NT2/D1 (cell line): ENCODE results near the gene RICTOR.

Source experiments
- DNase-seq: peaks from one replicate; pipeline ENCODE4 v3.0.0-alpha.2; 2011; ENCODE audit warnings: low read depth, low spot score
- H3K27me3 ChIP-seq: 2 replicates; pipeline ENCODE4 v1.6.0; 2011; ENCODE audit warnings: mild to moderate bottlenecking; ENCODE audit not compliant: insufficient read length, insufficient read depth
- H3K36me3 ChIP-seq: 2 replicates; pipeline ENCODE4 v1.6.1; 2011; ENCODE audit warnings: mild to moderate bottlenecking, low read length, mixed read lengths; ENCODE audit not compliant: insufficient read depth, insufficient read length
- H3K4me1 ChIP-seq: 2 replicates; pipeline ENCODE4 v1.5.1; 2011; ENCODE audit not compliant: insufficient read depth, insufficient read length
- H3K4me3 ChIP-seq: 2 replicates; pipeline ENCODE4 v1.5.1; 2011; ENCODE audit warnings: low read depth; ENCODE audit not compliant: insufficient read length
- H3K9ac ChIP-seq: 2 replicates; pipeline ENCODE4 v1.6.0; 2011; ENCODE audit warnings: low read depth; ENCODE audit not compliant: insufficient read length
- H3K9me3 ChIP-seq: 2 replicates; pipeline ENCODE4 v1.5.1; 2011; ENCODE audit warnings: mild to moderate bottlenecking, low read length; ENCODE audit not compliant: insufficient read depth
- SUZ12 ChIP-seq: IDR thresholded peaks from 2 replicates; pipeline ENCODE4 v1.6.1; 2011; ENCODE audit not compliant: insufficient read length, insufficient read depth; ENCODE audit errors: extremely low read depth
- YY1 ChIP-seq: IDR thresholded peaks from 2 replicates; pipeline ENCODE4 v1.6.1; 2011; ENCODE audit not compliant: insufficient read length, insufficient read depth
- ZNF274 ChIP-seq: IDR thresholded peaks from 2 replicates; pipeline ENCODE4 v1.6.1; 2011; ENCODE audit warnings: mild to moderate bottlenecking, low read depth, low read length

RICTOR gene

DNA sequence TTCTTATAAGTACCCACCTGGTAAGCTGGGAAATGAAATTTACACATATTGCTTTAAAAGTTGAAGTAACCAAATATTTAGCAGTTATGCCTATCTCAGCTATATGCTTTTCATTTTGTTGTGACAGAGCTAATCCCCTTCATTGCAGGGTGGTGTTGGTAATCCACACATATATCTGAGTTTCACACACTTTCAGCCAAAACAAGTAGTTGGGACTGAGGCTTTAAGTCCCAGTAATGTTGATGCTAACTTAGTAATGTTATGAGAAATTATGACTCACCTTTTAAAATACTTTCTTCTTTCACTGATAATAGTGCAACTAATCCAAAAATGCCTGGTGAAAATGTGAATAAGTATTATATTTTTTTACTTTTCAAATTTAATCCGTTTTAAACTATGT is 19.2 kb upstream of the RICTOR start:
- no peaks in the 10 kb centered on the region for H3K27me3 ChIP-seq
- H3K4me3 ChIP-seq = no peak overlapping the region
- H3K4me1 ChIP-seq = no peaks in the 10 kb centered on the region
- H3K9ac ChIP-seq = no peak overlapping the region
- no peak for TF ChIP-seq YY1
- TF ChIP-seq ZNF274 = no peak
- no peak for TF ChIP-seq SUZ12
- DNase-seq = no peak
- H3K9me3 ChIP-seq = no peaks in the 10 kb centered on the region
- no peaks in the 10 kb centered on the region for H3K36me3 ChIP-seq

DNA sequence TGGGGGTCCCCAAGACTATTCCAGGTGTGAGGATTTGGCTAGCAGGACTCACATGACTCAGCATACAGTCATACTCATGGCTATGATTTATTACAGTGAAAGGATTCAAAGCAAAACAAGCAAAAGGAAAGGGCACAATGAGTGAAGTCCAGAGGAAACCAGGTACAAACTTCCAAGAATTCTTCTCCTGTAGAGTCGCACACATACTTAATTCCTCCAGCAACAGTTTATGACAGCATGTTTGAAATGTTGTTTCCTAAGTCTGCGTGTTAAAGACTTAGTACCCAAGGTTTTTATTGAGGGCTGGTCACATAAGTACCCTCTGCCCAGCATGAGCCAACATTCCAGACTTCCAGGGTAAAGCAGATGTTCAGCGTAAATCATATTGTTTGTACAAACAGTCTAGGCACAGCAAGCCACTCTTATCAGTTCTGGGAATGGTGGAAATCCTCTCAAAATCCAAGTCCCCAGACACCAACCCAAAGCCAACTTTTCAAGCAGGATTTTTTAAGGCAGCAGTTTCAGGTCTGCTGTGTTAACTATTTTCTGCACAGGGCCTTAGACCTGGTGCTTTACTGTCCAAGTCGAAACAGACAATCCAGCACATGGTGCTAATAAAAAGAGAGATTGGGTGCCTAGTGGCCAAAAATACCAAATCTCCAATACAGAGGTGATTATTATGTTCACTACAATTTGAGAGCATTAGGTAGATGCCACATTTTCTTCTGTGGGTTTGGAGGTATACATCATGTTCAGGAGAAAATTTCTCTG is 18.6 kb upstream of the RICTOR start:
- Histone ChIP-seq H3K4me3 (no peak overlapping the region), H3K4me1 (no peaks in the 10 kb centered on the region), H3K36me3 (no peaks in the 10 kb centered on the region), H3K9me3 (no peaks in the 10 kb centered on the region), H3K9ac (no peak overlapping the region), H3K27me3 (no peaks in the 10 kb centered on the region)
- TF ChIP-seq YY1 (no peak), ZNF274 (no peak), SUZ12 (no peak)
- DNase-seq = no peak

DNA sequence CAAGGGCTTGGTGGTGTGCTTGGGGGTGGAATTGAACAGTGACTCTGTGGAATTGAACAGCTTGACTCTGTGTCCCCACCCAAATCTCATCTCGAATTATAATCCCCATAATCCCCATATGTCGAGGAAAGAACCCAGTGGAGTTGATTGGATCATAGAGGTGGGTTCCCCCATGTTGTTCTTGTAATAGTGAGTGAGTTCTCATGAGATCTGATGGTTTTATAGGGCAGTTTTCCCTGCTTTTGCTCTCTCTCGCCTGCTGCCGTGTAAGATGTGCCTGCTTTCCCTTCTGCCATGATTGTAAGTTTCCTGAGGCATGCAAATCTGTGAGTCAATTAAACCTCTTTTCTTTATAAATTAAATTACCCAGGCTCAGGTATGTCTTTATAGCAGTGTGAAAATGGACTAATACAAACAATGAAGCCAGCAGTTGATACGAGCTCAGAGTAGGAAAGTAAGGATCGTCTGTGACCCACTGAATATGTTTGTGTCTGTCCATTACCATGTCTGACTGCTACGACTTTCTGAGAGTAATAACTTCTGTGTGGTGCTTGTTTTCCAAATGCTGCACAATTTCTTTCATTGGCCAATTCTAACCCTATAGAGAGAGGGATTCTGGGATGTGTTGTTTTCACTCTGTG is 17.9 kb upstream of the RICTOR start:
- no peaks in the 10 kb centered on the region for H3K27me3 ChIP-seq
- no peaks in the 10 kb centered on the region for H3K4me1 ChIP-seq
- TF ChIP-seq YY1 (no peak), ZNF274 (no peak), SUZ12 (no peak)
- no peak for DNase-seq
- H3K9me3 ChIP-seq = no peaks in the 10 kb centered on the region
- no peaks in the 10 kb centered on the region for H3K36me3 ChIP-seq
- H3K9ac ChIP-seq = no peak overlapping the region
- H3K4me3 ChIP-seq = no peak overlapping the region

DNA sequence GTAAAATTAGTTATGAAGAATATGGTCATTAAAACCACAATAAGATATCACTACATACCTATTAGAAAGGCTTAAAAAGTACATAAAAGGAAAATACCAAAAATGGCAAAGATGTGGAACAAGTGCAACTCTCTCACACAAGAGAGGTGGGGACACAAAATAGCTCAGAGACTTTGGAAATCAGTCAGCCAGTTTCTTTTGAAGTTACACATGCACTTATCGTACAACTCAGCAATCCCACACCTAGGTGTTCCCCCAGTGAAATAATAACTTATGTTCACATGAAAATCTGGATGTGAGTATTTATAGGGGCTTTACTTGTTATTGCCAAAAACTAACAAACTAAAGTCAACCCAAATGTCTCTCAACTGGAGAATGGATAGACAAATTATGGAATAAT is 9.8 kb upstream of the RICTOR start:
- Histone ChIP-seq H3K27me3 (no peaks in the 10 kb centered on the region), H3K4me3 (no peak overlapping the region), H3K9me3 (no peaks in the 10 kb centered on the region), H3K36me3 (no peaks in the 10 kb centered on the region), H3K9ac (no peak overlapping the region), H3K4me1 (no peaks in the 10 kb centered on the region)
- DNase-seq = no peak
- TF ChIP-seq SUZ12 (no peak), ZNF274 (no peak), YY1 (no peak)

DNA sequence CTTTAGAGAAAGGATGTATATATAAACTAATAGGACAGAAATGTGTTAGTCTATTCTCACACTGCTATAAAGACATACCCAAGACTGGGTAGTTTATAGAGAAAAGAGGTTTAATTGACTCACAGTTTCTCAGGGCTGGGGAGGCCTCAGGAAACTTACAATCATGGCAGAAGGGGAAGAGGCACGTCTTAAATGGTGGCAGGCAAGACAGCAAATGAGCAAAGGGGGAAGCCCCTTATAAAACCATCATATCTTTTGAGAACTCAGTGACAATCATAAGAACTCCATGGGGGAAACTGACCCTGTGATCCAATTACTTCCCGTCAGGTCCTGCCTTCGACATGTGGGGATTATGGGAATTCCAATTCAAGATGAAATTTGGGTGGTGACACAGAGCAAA is 8.8 kb upstream of the RICTOR start:
- TF ChIP-seq SUZ12 = no peak
- TF ChIP-seq YY1 = no peak
- no peak for TF ChIP-seq ZNF274
- no peaks in the 10 kb centered on the region for H3K27me3 ChIP-seq
- H3K36me3 ChIP-seq = no peaks in the 10 kb centered on the region
- no peaks in the 10 kb centered on the region for H3K9me3 ChIP-seq
- H3K4me1 ChIP-seq = no peaks in the 10 kb centered on the region
- no peak for DNase-seq
- H3K9ac ChIP-seq = no peak overlapping the region
- no peak overlapping the region for H3K4me3 ChIP-seq

DNA sequence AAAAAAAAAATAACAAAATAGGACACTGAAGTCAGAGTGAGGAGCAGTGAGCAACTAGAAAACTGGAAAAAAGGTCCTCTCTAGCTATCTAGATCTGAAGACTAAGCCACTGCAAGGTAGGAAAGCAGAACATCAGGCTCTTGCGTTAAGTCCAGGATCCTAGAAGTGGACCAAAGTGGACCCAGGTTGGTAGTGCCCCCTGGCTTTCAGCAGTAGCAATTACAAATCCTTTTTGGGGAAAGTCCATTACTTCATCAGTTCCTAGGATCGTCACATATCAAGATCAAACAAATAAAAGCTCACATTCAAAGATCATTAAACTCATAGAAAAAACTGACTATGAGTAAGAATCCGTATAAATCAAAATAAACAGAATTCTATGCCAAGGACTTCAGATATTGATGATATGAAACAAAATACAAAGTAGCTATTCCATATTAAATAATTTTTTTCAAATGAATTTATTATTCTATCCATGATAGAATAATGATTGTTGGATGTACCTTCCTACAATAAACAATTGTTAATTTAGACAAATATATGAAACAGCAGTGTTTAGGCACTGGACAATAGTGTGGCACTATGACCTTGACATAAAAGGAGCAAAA is 6.5 kb upstream of the RICTOR start:
- Histone ChIP-seq H3K9ac (no peak overlapping the region), H3K27me3 (no peaks in the 10 kb centered on the region), H3K36me3 (no peaks in the 10 kb centered on the region), H3K4me3 (no peak overlapping the region), H3K9me3 (no peaks in the 10 kb centered on the region), H3K4me1 (no peaks in the 10 kb centered on the region)
- TF ChIP-seq SUZ12 (no peak), YY1 (no peak), ZNF274 (no peak)
- DNase-seq = no peak

DNA sequence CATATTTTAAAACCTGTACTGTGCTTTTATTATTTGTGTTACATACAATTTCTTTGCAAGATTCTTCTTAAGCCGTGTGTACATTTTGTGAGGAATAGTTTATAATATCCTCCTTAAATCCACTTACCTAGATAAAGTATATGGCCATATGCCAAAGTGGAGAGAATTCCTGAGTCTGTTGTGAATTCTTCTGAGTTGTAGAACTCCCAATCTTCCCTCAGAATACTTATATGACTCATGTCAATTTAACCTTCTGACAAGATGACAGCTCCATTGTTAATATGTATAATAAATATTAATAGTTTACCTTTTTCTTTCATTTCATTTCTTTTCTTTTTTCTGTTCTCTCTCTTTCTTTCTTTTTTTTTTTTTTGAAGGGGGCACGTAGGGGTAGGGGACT is 6.0 kb upstream of the RICTOR start:
- H3K9ac ChIP-seq = no peak overlapping the region
- no peaks in the 10 kb centered on the region for H3K9me3 ChIP-seq
- TF ChIP-seq ZNF274 = no peak
- no peak overlapping the region for H3K4me3 ChIP-seq
- no peak for DNase-seq
- no peaks in the 10 kb centered on the region for H3K4me1 ChIP-seq
- H3K36me3 ChIP-seq = no peaks in the 10 kb centered on the region
- H3K27me3 ChIP-seq = no peaks in the 10 kb centered on the region
